CD4-positive, CD25-positive, alpha-beta regulatory T cell (primary cell): ENCODE results near the gene RTL10. TPM values are rescaled to one million over a fixed set of nuclear protein-coding genes. Genes with fewer than 3 reads are reported as not detected.
A peak's percentile ranks its signal among the peaks of the same experiment; 100 is the strongest.

ENCODE experiments used
- ATAC-seq, 2 donors: fragments of 150-1000 bp; cut with Tn5 transposase; one replicate each; pipeline ENCODE4 v1.10.0; 2021; ENCODE audit warnings: low read depth in 2 of 2, moderate number of reproducible peaks in 2 of 2, moderate library complexity in 1 of 2
- DNase-seq, 3 donors: peaks; one replicate each; pipeline versions ENCODE4 v3.0.0 to v3.0.0-alpha.2; 2012 to 2022; ENCODE audit warnings: mixed read lengths in 1 of 3
- H3K27ac ChIP-seq: one replicate; pipeline ENCODE4 v1.7.0; 2013; ENCODE audit warnings: mild to moderate bottlenecking, low read length; ENCODE audit not compliant: insufficient read depth, poor library complexity, severe bottlenecking
- H3K27me3 ChIP-seq: one replicate; pipeline ENCODE4 v1.7.0; 2013; ENCODE audit warnings: low read length; ENCODE audit not compliant: control insufficient read depth, insufficient read depth
- H3K36me3 ChIP-seq: one replicate; pipeline ENCODE4 v1.7.0; 2013; ENCODE audit warnings: mild to moderate bottlenecking, low read length, moderate library complexity; ENCODE audit not compliant: control insufficient read depth, insufficient read depth
- H3K4me1 ChIP-seq: 2 replicates; pipeline ENCODE4 v1.7.0; 2013; ENCODE audit warnings: mild to moderate bottlenecking, low read length; ENCODE audit not compliant: insufficient read depth, control insufficient read depth, poor library complexity, severe bottlenecking
- H3K4me3 ChIP-seq: one replicate; pipeline ENCODE4 v1.7.0; 2013; ENCODE audit warnings: low read depth, mild to moderate bottlenecking, low read length, moderate library complexity
- H3K9me3 ChIP-seq, 2 experiments: 1 replicate in 1 of 2; 2 replicates in 1 of 2; pipeline ENCODE4 v1.7.0; 2013; ENCODE audit warnings: low read length in 2 of 2, mild to moderate bottlenecking in 1 of 2, moderate library complexity in 1 of 2; ENCODE audit not compliant: control insufficient read depth in 2 of 2
- H3K27ac Mint-ChIP-seq, 3 donors: one replicate each; pipeline ENCODE4 v1.8.0; 2020 to 2022; ENCODE audit warnings: mild to moderate bottlenecking in 3 of 3, mixed read lengths in 3 of 3, moderate library complexity in 2 of 3
- H3K27me3 Mint-ChIP-seq: one replicate; pipeline ENCODE4 v1.8.0; 2022; ENCODE audit warnings: mild to moderate bottlenecking, mixed read lengths
- H3K36me3 Mint-ChIP-seq: one replicate; pipeline ENCODE4 v1.8.0; 2020; ENCODE audit warnings: mixed read lengths
- H3K4me1 Mint-ChIP-seq, 4 donors: one replicate each; pipeline ENCODE4 v1.8.0; 2020 to 2022; ENCODE audit warnings: mixed read lengths in 4 of 4, mild to moderate bottlenecking in 1 of 4
- H3K4me3 Mint-ChIP-seq, 4 donors: one replicate each; pipeline ENCODE4 v1.8.0; 2020 to 2022; ENCODE audit warnings: mild to moderate bottlenecking in 4 of 4, mixed read lengths in 4 of 4, moderate library complexity in 3 of 4
- H3K9me3 Mint-ChIP-seq, 7 donors: one replicate each; pipeline ENCODE4 v1.8.0; 2020 to 2022; ENCODE audit warnings: mixed read lengths in 7 of 7, mild to moderate bottlenecking in 3 of 7, moderate library complexity in 2 of 7
- polyA plus RNA-seq, 4 donors: library from polyadenylated mRNA; unstranded; fragments of 300-500 nt; fragmentation: Illumina TruSeq; gene quantifications; one replicate each; pipeline ENCODE4 v1.2.3, GENCODE V29; 2021
- total RNA-seq: library from RNA; stranded (reverse); gene quantifications from one replicate; pipeline ENCODE4 v1.2.3, GENCODE V29; 2022

The RTL10 gene
- total and polyA plus RNA-seq, 5 donors from 2014 or later = 7.5 to 18.8 (median 12.2) TPM

- DNase-seq = no peak
- Mint-ChIP-seq H3K9me3 (no peaks in the 10 kb centered on the region), H3K36me3 (no peaks in the 10 kb centered on the region), H3K27ac (peak overlapping the region in 1 of 3 donors; percentile 67), H3K4me3 (no peak overlapping the region), H3K27me3 (no peaks in the 10 kb centered on the region), H3K4me1 (peaks cover 0 to 9% (median 7%) of the 10 kb centered on the region in 4 donors)
- Histone ChIP-seq H3K9me3 (no peaks in the 10 kb centered on the region), H3K27ac (no peak overlapping the region), H3K27me3 (no peaks in the 10 kb centered on the region), H3K36me3 (no peaks in the 10 kb centered on the region), H3K4me1 (peaks cover 5% of the 10 kb centered on the region), H3K4me3 (no peak overlapping the region)
- ATAC-seq = no peak
Observed at GRCh38 chr22:19868773-19869471, 14.2 kb upstream of the RTL10 start.

- Histone ChIP-seq H3K4me3 (no peak overlapping the region), H3K36me3 (no peaks in the 10 kb centered on the region), H3K4me1 (no peaks in the 10 kb centered on the region), H3K9me3 (no peaks in the 10 kb centered on the region), H3K27me3 (no peaks in the 10 kb centered on the region), H3K27ac (no peak overlapping the region)
- Mint-ChIP-seq H3K9me3 (no peaks in the 10 kb centered on the region), H3K4me1 (peaks cover 0 to 9% (median 6%) of the 10 kb centered on the region in 4 donors), H3K4me3 (no peak overlapping the region), H3K27ac (peak overlapping the region in 2 of 3 donors; percentile 23 to 67), H3K27me3 (no peaks in the 10 kb centered on the region), H3K36me3 (no peaks in the 10 kb centered on the region)
- DNase-seq (no peak), ATAC-seq (no peak)
Observed at GRCh38 chr22:19868333-19868732, 13.7 kb upstream of the RTL10 start.

GRCh38 chr22:19867617-19868016 lies 12.9 kb upstream of the RTL10 start:
- no peaks in the 10 kb centered on the region for H3K36me3 Mint-ChIP-seq
- no peak overlapping the region for H3K27ac ChIP-seq
- no peak overlapping the region for H3K4me3 Mint-ChIP-seq
- H3K27me3 ChIP-seq = no peaks in the 10 kb centered on the region
- no peaks in the 10 kb centered on the region for H3K27me3 Mint-ChIP-seq
- ATAC-seq (no peak), DNase-seq (no peak)
- H3K4me3 ChIP-seq = no peak overlapping the region
- H3K9me3 ChIP-seq = no peaks in the 10 kb centered on the region
- no peaks in the 10 kb centered on the region for H3K4me1 ChIP-seq
- H3K4me1 Mint-ChIP-seq = peaks cover 0 to 9% (median 6%) of the 10 kb centered on the region in 4 donors
- no peak overlapping the region for H3K27ac Mint-ChIP-seq
- H3K36me3 ChIP-seq = no peaks in the 10 kb centered on the region
- no peaks in the 10 kb centered on the region for H3K9me3 Mint-ChIP-seq

- no peaks in the 10 kb centered on the region for H3K9me3 Mint-ChIP-seq
- no peak overlapping the region for H3K4me3 ChIP-seq
- no peak for ATAC-seq
- H3K36me3 Mint-ChIP-seq = peaks cover 2% of the 10 kb centered on the region
- H3K9me3 ChIP-seq = no peaks in the 10 kb centered on the region
- H3K27me3 Mint-ChIP-seq = no peaks in the 10 kb centered on the region
- no peak overlapping the region for H3K27ac ChIP-seq
- H3K4me1 ChIP-seq = no peaks in the 10 kb centered on the region
- peaks cover 0 to 9% (median 6%) of the 10 kb centered on the region in 4 donors for H3K4me1 Mint-ChIP-seq
- no peak overlapping the region for H3K27ac Mint-ChIP-seq
- no peaks in the 10 kb centered on the region for H3K36me3 ChIP-seq
- H3K27me3 ChIP-seq = no peaks in the 10 kb centered on the region
- no peak overlapping the region for H3K4me3 Mint-ChIP-seq
- DNase-seq = no peak
Observed at GRCh38 chr22:19866665-19867009, 12.0 kb upstream of the RTL10 start.

- Histone ChIP-seq H3K4me3 (no peak overlapping the region), H3K9me3 (no peaks in the 10 kb centered on the region), H3K36me3 (no peaks in the 10 kb centered on the region), H3K4me1 (no peaks in the 10 kb centered on the region), H3K27me3 (no peaks in the 10 kb centered on the region), H3K27ac (no peak overlapping the region)
- H3K4me1 Mint-ChIP-seq = peaks cover 0 to 9% (median 7%) of the 10 kb centered on the region in 4 donors
- no peak overlapping the region for H3K27ac Mint-ChIP-seq
- no peaks in the 10 kb centered on the region for H3K27me3 Mint-ChIP-seq
- no peak overlapping the region for H3K4me3 Mint-ChIP-seq
- DNase-seq = no peak
- no peak for ATAC-seq
- H3K36me3 Mint-ChIP-seq = peaks cover 6% of the 10 kb centered on the region
- no peaks in the 10 kb centered on the region for H3K9me3 Mint-ChIP-seq
Observed at GRCh38 chr22:19865141-19865829, 10.6 kb upstream of the RTL10 start.

- no peak overlapping the region for H3K4me3 ChIP-seq
- H3K27me3 ChIP-seq = no peaks in the 10 kb centered on the region
- no peaks in the 10 kb centered on the region for H3K9me3 ChIP-seq
- ATAC-seq (no peak), DNase-seq (no peak)
- H3K4me1 ChIP-seq = no peaks in the 10 kb centered on the region
- H3K27ac Mint-ChIP-seq = peak overlapping the region in 1 of 3 donors; percentile 11
- H3K9me3 Mint-ChIP-seq = no peaks in the 10 kb centered on the region
- no peaks in the 10 kb centered on the region for H3K27me3 Mint-ChIP-seq
- H3K4me3 Mint-ChIP-seq = peak overlapping the region in 1 of 4 donors; percentile 68
- H3K4me1 Mint-ChIP-seq = peaks cover 0 to 13% (median 10%) of the 10 kb centered on the region in 4 donors
- no peaks in the 10 kb centered on the region for H3K36me3 ChIP-seq
- peaks cover 6% of the 10 kb centered on the region for H3K36me3 Mint-ChIP-seq
- H3K27ac ChIP-seq = no peak overlapping the region
Observed at GRCh38 chr22:19864538-19865106, 9.9 kb upstream of the RTL10 start.

- Histone ChIP-seq H3K9me3 (no peaks in the 10 kb centered on the region), H3K27ac (no peak overlapping the region), H3K4me3 (no peak overlapping the region), H3K36me3 (no peaks in the 10 kb centered on the region), H3K4me1 (no peaks in the 10 kb centered on the region), H3K27me3 (no peaks in the 10 kb centered on the region)
- DNase-seq (no peak), ATAC-seq (no peak)
- no peak overlapping the region for H3K4me3 Mint-ChIP-seq
- H3K9me3 Mint-ChIP-seq = no peaks in the 10 kb centered on the region
- H3K27ac Mint-ChIP-seq = peak overlapping the region in 1 of 3 donors; percentile 11
- peaks cover 0 to 15% (median 14%) of the 10 kb centered on the region in 4 donors for H3K4me1 Mint-ChIP-seq
- H3K27me3 Mint-ChIP-seq = no peaks in the 10 kb centered on the region
- H3K36me3 Mint-ChIP-seq = peaks cover 6% of the 10 kb centered on the region
Observed at GRCh38 chr22:19863571-19863970, 8.9 kb upstream of the RTL10 start.
